K562 (cell line): ENCODE data around the gene PRSS27. TPM values are rescaled to one million over a fixed set of nuclear protein-coding genes. Genes with fewer than 3 reads are reported as not detected.

Experiments
- CBX1 ChIP-seq: sonication (generic); IDR thresholded peaks from 2 replicates; pipeline ENCODE4 v1.6.1; 2016; ENCODE audit warnings: antibody characterized with exemption, low read depth, mild to moderate bottlenecking
- CHD2 ChIP-seq: IDR thresholded peaks from 2 replicates; pipeline ENCODE4 v1.6.1; 2011; ENCODE audit warnings: low read depth, low read length
- CXXC5 ChIP-seq: fragments of 250-450 bp; sonication (Bioruptor Pico); IDR thresholded peaks from 2 replicates; pipeline ENCODE4 v1.8.0; 2022; ENCODE audit warnings: inconsistent platforms, mild to moderate bottlenecking, moderate library complexity
- EP400 ChIP-seq: fragments of 450-650 bp; IDR thresholded peaks from 2 replicates; pipeline ENCODE4 v1.6.1; 2017; ENCODE audit warnings: antibody characterized with exemption, mild to moderate bottlenecking, moderate library complexity
- FOXP1 ChIP-seq: sonication (generic); formaldehyde crosslinking; IDR thresholded peaks from 2 replicates; pipeline ENCODE4 v1.8.0; 2022; ENCODE audit warnings: mild to moderate bottlenecking, missing genetic modification reagents
- GATA2 ChIP-seq: sonication (generic); formaldehyde crosslinking; IDR thresholded peaks from 2 replicates; pipeline ENCODE4 v1.4.0; 2020; ENCODE audit warnings: mild to moderate bottlenecking, missing genetic modification reagents
- GATAD2A ChIP-seq: fragments of 450-650 bp; IDR thresholded peaks from 2 replicates; pipeline ENCODE4 v1.6.1; 2017
- HDAC1 ChIP-seq, 2 experiments: fragments of 450-650 bp; IDR thresholded peaks; 2 replicates each; pipeline ENCODE4 v1.6.1; 2016 to 2017; ENCODE audit warnings: inconsistent platforms in 1 of 2, mild to moderate bottlenecking in 1 of 2, moderate library complexity in 1 of 2
- HMG20B ChIP-seq: fragments of 250-450 bp; sonication (Bioruptor Pico); IDR thresholded peaks from 2 replicates; pipeline ENCODE4 v1.5.0; 2021; ENCODE audit warnings: mild to moderate bottlenecking
- HNRNPK ChIP-seq: fragments of 200-400 bp; formaldehyde crosslinking; IDR thresholded peaks from one replicate; pipeline ENCODE4 v1.6.1; 2018; ENCODE audit warnings: mild to moderate bottlenecking, low read depth, low read length; ENCODE audit not compliant: poor library complexity, severe bottlenecking
- ILK ChIP-seq: fragments of 450-650 bp; IDR thresholded peaks from 2 replicates; pipeline ENCODE4 v1.6.1; 2016; ENCODE audit warnings: missing genetic modification characterization, low read depth, mild to moderate bottlenecking, missing compliant biosample characterization, moderate library complexity, borderline replicate concordance
- MYC ChIP-seq, 2 experiments: fragments of 250-450 bp in 1 of 2; sonication (Bioruptor Pico) in 1 of 2; IDR thresholded peaks; 2 replicates each; pipeline versions ENCODE4 v1.5.1 to v1.6.1; 2012 to 2021; ENCODE audit warnings: low read depth in 2 of 2, borderline replicate concordance in 1 of 2, improper control_type of control experiment in 1 of 2, low read length in 1 of 2, mild to moderate bottlenecking in 1 of 2, moderate library complexity in 1 of 2
- NCOA2 ChIP-seq, 2 experiments: fragments of 450-650 bp; IDR thresholded peaks; 2 replicates each; pipeline ENCODE4 v1.6.1; 2018; ENCODE audit warnings: mild to moderate bottlenecking in 2 of 2, moderate library complexity in 1 of 2; ENCODE audit not compliant: partially characterized antibody in 2 of 2
- NCOR1 ChIP-seq: fragments of 450-650 bp; IDR thresholded peaks from 2 replicates; pipeline ENCODE4 v1.6.1; 2016; ENCODE audit warnings: mild to moderate bottlenecking, moderate library complexity
- NEUROD1 ChIP-seq: fragments of 150-350 bp; IDR thresholded peaks from 2 replicates; pipeline ENCODE4 v1.6.1; 2014; ENCODE audit warnings: borderline replicate concordance, low read length, low read depth; ENCODE audit not compliant: partially characterized antibody
- PHF21A ChIP-seq: fragments of 450-650 bp; IDR thresholded peaks from 2 replicates; pipeline ENCODE4 v1.6.1; 2017; ENCODE audit warnings: low read depth, borderline replicate concordance
- SIN3A ChIP-seq, 2 experiments: fragments of 150-350 bp in 1 of 2; IDR thresholded peaks; 2 replicates each; pipeline ENCODE4 v1.6.1; 2011 to 2016; ENCODE audit warnings: borderline replicate concordance in 2 of 2, low read depth in 2 of 2, low read length in 2 of 2, mild to moderate bottlenecking in 2 of 2, moderate library complexity in 2 of 2; ENCODE audit not compliant: control insufficient read depth in 1 of 2
- ZNF316 ChIP-seq: fragments of 450-650 bp; IDR thresholded peaks from 2 replicates; pipeline ENCODE4 v1.6.1; 2016
- ZNF431 ChIP-seq: sonication (generic); formaldehyde crosslinking; IDR thresholded peaks from 2 replicates; pipeline ENCODE4 v1.8.0; 2022; ENCODE audit warnings: mild to moderate bottlenecking, missing genetic modification reagents
- ZNF561 ChIP-seq: fragments of 450-650 bp; formaldehyde crosslinking; conservative IDR thresholded peaks from 2 replicates; pipeline ENCODE4 v1.4.0; 2020; ENCODE audit warnings: mild to moderate bottlenecking, moderate library complexity
- polyA plus RNA-seq, 8 experiments: library from polyadenylated mRNA; depleted of rRNA in 4 of 8; stranded (reverse) in 5 of 8; unstranded in 3 of 8; fragments of >200 nt; fragmentation: Nextera tagmentation in 2 of 8; fragmentation: Illumina TruSeq in 1 of 8; extraction: Ambion mirVana in 2 of 8; extraction: Trizol in 1 of 8; gene quantifications; 2 replicates each; pipeline versions ENCODE4 v1.2.1 to v1.2.3, GENCODE V29; 2011 to 2014; ENCODE audit warnings: inconsistent platforms in 1 of 8, missing spikeins in 1 of 8
- total RNA-seq, 7 experiments: library from RNA; depleted of rRNA in 6 of 7; stranded (reverse); fragments of >200 nt in 6 of 7; fragmentation: Illumina TruSeq in 2 of 7; extraction: Trizol in 2 of 7; gene quantifications; 2 replicates each; pipeline versions ENCODE4 v1.2.1 to v1.2.3, GENCODE V29; 2011 to 2021; ENCODE audit warnings: low replicate concordance in 1 of 7
- TF ChIP-seq, protein P1 (sequence below), 2 experiments: fragments of 150-350 bp in 1 of 2; IDR thresholded peaks; 2 replicates each; pipeline ENCODE4 v1.6.1; 2012 to 2016; ENCODE audit warnings: low read depth in 2 of 2, low read length in 2 of 2, mild to moderate bottlenecking in 1 of 2, moderate library complexity in 1 of 2
- TF ChIP-seq, protein P2 (sequence below): sonication (generic); formaldehyde crosslinking; IDR thresholded peaks from 2 replicates; pipeline ENCODE4 v1.8.0; 2022; ENCODE audit warnings: missing genetic modification reagents, mild to moderate bottlenecking, moderate library complexity, borderline replicate concordance

The PRSS27 gene
- total and polyA plus RNA-seq, 9 of the 15 experiments (the other 6 are each of a cell fraction or from before 2014, with no cell fraction given) = 0.09 to 0.20 (median 0.17) TPM; not detected in 5

DNA sequence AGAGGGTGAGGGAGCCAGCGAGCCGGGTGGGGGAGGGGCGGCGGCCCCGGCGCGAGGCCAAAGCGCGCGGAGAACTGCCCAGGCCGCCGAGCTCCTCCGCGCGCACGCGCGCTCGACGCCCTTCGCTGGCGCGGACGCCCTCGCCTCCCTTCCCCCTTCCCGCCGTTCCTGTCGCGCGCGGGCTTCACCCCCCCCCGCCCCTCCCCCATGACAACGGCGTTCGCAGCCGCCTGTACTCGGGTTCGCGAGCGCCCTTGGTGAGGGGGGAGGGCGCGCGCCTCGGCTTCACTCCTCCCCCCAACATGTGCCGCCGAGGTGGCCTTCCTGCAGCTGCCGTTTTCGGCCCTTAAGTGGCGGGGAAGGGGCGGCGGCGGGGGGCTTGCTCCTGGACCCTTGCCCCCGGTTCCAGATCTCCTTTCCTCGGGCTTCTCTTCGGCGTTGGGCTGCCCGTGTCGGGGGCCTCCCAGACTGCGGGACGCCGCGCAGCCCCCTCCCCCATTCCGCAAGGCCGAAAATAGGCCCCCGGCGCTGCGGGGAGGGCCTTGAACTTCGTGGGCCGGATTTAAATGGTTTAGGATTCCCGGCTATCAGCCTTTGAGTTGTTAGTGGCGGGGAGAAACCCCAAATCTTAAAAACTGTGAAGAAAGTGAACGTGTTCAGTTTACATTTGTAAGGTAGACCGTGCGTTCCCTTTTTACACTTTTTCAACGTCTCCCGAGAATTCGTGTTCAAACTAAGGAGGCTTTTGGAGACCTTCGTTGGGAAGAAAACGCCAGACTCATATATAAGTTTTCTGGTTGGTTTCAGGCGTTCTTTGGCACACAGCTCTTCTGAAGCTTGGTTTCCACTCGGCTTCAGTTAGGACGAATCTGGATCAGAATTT lies 33.1 kb upstream of the PRSS27 start (continued):
- TF ChIP-seq NCOR1 (peak; percentile 58), PHF21A (peak; percentile 47; the same call in 1 of the 2 replicates), ZNF431 (peak; percentile 34; the same call in 1 of the 2 replicates), SIN3A (IDR thresholded peaks at IDR 0.05; ENCODE audit: borderline replicate concordance in 2 of 2, control insufficient read depth in 1 of 2, low read depth in 2 of 2, low read length in 2 of 2) (peak in 1 of 2 experiments; percentile 60; a peak in 3 of 4 replicates), ZNF316 (no peak), CBX1 (no peak), CXXC5 (0 out of 2 replicates have a peak, but pooled peaks have one; percentile 1), EP400 (peak; percentile 87), FOXP1 (0 out of 2 replicates have a peak, but pooled peaks have one; percentile 9), HMG20B (CRISPR knock-in tag) (no peak), MYC (IDR thresholded peaks at IDR 0.05; ENCODE audit: low read depth, low read length) (peak; percentile 92), MYC (CRISPR knock-in tag; IDR thresholded peaks at IDR 0.05; ENCODE audit: borderline replicate concordance, low read depth) (peak; percentile 88; the same call in 1 of the 2 replicates), CHD2 (peak; percentile 68; the same call in 1 of the 2 replicates), HDAC1 (IDR thresholded peaks at IDR 0.05) (peak in 1 of 2 experiments; percentile 80; a peak in 2 of 4 replicates), ILK (tag) (no peak), NCOA2 (IDR thresholded peaks at IDR 0.05; ENCODE audit: partially characterized antibody in 2 of 2) (no peak), GATAD2A (peak; percentile 62; the same call in 1 of the 2 replicates), GATA2 (no peak), NEUROD1 (peak; percentile 54), HNRNPK (peak; percentile 87), ZNF561 (CRISPR knock-in tag) (no peak)
- TF ChIP-seq, protein P1, sequence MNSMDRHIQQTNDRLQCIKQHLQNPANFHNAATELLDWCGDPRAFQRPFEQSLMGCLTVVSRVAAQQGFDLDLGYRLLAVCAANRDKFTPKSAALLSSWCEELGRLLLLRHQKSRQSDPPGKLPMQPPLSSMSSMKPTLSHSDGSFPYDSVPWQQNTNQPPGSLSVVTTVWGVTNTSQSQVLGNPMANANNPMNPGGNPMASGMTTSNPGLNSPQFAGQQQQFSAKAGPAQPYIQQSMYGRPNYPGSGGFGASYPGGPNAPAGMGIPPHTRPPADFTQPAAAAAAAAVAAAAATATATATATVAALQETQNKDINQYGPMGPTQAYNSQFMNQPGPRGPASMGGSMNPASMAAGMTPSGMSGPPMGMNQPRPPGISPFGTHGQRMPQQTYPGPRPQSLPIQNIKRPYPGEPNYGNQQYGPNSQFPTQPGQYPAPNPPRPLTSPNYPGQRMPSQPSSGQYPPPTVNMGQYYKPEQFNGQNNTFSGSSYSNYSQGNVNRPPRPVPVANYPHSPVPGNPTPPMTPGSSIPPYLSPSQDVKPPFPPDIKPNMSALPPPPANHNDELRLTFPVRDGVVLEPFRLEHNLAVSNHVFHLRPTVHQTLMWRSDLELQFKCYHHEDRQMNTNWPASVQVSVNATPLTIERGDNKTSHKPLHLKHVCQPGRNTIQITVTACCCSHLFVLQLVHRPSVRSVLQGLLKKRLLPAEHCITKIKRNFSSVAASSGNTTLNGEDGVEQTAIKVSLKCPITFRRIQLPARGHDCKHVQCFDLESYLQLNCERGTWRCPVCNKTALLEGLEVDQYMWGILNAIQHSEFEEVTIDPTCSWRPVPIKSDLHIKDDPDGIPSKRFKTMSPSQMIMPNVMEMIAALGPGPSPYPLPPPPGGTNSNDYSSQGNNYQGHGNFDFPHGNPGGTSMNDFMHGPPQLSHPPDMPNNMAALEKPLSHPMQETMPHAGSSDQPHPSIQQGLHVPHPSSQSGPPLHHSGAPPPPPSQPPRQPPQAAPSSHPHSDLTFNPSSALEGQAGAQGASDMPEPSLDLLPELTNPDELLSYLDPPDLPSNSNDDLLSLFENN (IDR thresholded peaks at IDR 0.05; ENCODE audit: low read depth in 2 of 2, low read length in 2 of 2) = peak in 1 of 2 experiments; percentile 48; a peak in 1 of 4 replicates
- TF ChIP-seq, protein P2, sequence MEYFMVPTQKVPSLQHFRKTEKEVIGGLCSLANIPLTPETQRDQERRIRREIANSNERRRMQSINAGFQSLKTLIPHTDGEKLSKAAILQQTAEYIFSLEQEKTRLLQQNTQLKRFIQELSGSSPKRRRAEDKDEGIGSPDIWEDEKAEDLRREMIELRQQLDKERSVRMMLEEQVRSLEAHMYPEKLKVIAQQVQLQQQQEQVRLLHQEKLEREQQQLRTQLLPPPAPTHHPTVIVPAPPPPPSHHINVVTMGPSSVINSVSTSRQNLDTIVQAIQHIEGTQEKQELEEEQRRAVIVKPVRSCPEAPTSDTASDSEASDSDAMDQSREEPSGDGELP (CRISPR knock-in tag) = peak; percentile 54; the same call in 1 of the 2 replicates
